Measurements from ENCODE around the gene INPP5A. TPM values are rescaled to one million over a fixed set of nuclear protein-coding genes. Genes with fewer than 3 reads are reported as not detected.

INPP5A gene
- total and polyA plus RNA-seq, 9 of the 15 experiments (the other 6 are each of a cell fraction or from before 2014, with no cell fraction given) = 0.66 to 11.6 (median 7.7) TPM

DNA sequence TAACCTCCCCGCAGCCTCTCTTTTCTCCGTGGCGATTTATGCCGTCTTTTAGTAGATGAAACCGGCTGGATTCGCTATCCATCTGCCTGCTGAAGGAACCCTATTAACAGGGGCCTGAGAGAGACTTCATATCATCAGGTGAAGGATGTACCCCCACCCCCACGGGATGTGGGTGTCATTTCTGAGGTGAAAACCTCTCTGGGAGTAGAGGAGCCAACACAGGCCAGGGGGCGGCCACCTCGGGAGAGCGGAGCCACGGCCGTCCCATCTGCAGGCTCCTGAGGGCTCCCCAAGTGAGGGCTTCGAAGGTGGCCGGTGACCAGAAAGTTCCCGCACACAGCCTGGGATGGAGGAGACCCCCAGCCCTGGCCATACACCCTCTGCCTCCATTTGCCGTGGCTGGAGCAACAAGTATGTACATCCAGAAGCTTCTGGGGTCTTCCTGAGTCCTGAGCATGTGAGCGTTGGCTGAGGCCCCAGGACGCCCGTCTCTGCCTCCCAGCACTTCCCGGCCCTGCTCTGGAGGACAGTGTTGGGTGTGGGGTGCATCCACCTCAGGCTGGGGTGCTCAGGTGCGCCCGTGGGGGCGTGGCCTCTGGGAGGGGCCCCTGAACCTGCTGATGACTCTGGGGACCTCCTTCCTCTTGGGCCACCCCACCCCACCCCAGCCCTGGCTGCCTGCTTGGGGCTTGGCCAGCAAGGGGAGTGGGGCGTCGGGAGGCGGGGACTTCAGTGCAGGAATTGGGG lies 163.7 kb downstream of the INPP5A start (continued):
- TF ChIP-seq, protein P1, sequence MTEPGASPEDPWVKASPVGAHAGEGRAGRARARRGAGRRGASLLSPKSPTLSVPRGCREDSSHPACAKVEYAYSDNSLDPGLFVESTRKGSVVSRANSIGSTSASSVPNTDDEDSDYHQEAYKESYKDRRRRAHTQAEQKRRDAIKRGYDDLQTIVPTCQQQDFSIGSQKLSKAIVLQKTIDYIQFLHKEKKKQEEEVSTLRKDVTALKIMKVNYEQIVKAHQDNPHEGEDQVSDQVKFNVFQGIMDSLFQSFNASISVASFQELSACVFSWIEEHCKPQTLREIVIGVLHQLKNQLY (CRISPR knock-in tag; conservative IDR thresholded peaks at IDR 0.05) = no peak
- TF ChIP-seq HMG20B (CRISPR knock-in tag; IDR thresholded peaks at IDR 0.05) = no peak
- TF ChIP-seq HNRNPH1 (optimal IDR thresholded peaks at IDR 0.05; ENCODE audit: low read depth, low read length) = no peak
- TF ChIP-seq, protein P2, sequence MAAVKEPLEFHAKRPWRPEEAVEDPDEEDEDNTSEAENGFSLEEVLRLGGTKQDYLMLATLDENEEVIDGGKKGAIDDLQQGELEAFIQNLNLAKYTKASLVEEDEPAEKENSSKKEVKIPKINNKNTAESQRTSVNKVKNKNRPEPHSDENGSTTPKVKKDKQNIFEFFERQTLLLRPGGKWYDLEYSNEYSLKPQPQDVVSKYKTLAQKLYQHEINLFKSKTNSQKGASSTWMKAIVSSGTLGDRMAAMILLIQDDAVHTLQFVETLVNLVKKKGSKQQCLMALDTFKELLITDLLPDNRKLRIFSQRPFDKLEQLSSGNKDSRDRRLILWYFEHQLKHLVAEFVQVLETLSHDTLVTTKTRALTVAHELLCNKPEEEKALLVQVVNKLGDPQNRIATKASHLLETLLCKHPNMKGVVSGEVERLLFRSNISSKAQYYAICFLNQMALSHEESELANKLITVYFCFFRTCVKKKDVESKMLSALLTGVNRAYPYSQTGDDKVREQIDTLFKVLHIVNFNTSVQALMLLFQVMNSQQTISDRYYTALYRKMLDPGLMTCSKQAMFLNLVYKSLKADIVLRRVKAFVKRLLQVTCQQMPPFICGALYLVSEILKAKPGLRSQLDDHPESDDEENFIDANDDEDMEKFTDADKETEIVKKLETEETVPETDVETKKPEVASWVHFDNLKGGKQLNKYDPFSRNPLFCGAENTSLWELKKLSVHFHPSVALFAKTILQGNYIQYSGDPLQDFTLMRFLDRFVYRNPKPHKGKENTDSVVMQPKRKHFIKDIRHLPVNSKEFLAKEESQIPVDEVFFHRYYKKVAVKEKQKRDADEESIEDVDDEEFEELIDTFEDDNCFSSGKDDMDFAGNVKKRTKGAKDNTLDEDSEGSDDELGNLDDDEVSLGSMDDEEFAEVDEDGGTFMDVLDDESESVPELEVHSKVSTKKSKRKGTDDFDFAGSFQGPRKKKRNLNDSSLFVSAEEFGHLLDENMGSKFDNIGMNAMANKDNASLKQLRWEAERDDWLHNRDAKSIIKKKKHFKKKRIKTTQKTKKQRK (IDR thresholded peaks at IDR 0.05; ENCODE audit: borderline replicate concordance, low read depth, low read length) = no peak
- no peak for TF ChIP-seq ZC3H11A (IDR thresholded peaks at IDR 0.05; ENCODE audit: low read depth, low read length)
- TF ChIP-seq ZNF12 (CRISPR knock-in tag; IDR thresholded peaks at IDR 0.05) = no peak
- TF ChIP-seq ZNF586 (CRISPR knock-in tag; conservative IDR thresholded peaks at IDR 0.05) = no peak
- TF ChIP-seq CEBPB (tag; IDR thresholded peaks at IDR 0.05) = no peak
- TF ChIP-seq PTTG1 (tag; IDR thresholded peaks at IDR 0.05; ENCODE audit: low read depth) = no peak
- no peak for TF ChIP-seq MED1 (CRISPR knock-in tag; IDR thresholded peaks at IDR 0.05; ENCODE audit: borderline replicate concordance)

Data from K562 (cell line).